ENCODE results near the gene MCC.

The MCC gene

GRCh38 chr5:113268232-113268631 lies 220.0 kb downstream of the MCC start:
- peaks cover 3% of the 10 kb centered on the region for H3K4me1 ChIP-seq (ENCODE audit: insufficient read depth, low read length)
- H3K27me3 ChIP-seq (ENCODE audit: control insufficient read depth in 1 of 2, insufficient read depth in 2 of 2, low read length in 2 of 2): no peaks in the 10 kb centered on the region
- no peak overlapping the region for H3K9ac ChIP-seq (ENCODE audit: low read length)
- H3K4me3 ChIP-seq (ENCODE audit: low read depth in 1 of 2, low read length in 2 of 2): no peak overlapping the region
- no peak overlapping the region for H3K27ac ChIP-seq (ENCODE audit: low read depth, low read length)
- H3K9me3 ChIP-seq (ENCODE audit: low read length): no peaks in the 10 kb centered on the region
- H3K36me3 ChIP-seq (ENCODE audit: insufficient read depth, low read length): no peaks in the 10 kb centered on the region

- no peak overlapping the region for H3K9ac ChIP-seq (ENCODE audit: low read length)
Observed at GRCh38 chr5:113267361-113267900, 220.8 kb downstream of the MCC start.

DNA sequence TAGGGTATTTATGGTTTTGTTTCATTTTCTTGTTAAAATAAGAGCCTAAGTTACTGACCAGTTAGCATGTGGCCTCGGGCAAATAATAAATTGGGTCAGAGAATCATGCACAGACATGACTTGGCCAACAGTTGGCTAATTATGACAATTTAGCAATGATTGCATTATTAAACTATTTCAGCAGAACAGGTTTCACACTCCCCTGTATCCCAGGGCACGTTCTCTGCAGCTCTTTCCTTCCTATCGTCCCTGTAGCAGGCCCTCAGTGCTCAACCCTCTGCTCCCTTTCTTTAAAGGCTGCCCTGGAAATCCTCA lies 221.4 kb downstream of the MCC start:
- Histone ChIP-seq H3K36me3 (ENCODE audit: insufficient read depth, low read length) (no peaks in the 10 kb centered on the region), H3K9ac (ENCODE audit: low read length) (no peak overlapping the region), H3K27ac (ENCODE audit: low read depth, low read length) (no peak overlapping the region), H3K9me3 (ENCODE audit: low read length) (no peaks in the 10 kb centered on the region), H3K4me3 (ENCODE audit: low read depth in 1 of 2, low read length in 2 of 2) (no peak overlapping the region), H3K4me1 (ENCODE audit: insufficient read depth, low read length) (peaks cover 3% of the 10 kb centered on the region), H3K27me3 (ENCODE audit: control insufficient read depth in 1 of 2, insufficient read depth in 2 of 2, low read length in 2 of 2) (no peaks in the 10 kb centered on the region)

More at GRCh38 chr5:113267361-113267900, 220.8 kb downstream of the MCC start:
- Histone ChIP-seq H3K36me3 (ENCODE audit: insufficient read depth, low read length) (no peaks in the 10 kb centered on the region), H3K27ac (ENCODE audit: low read depth, low read length) (no peak overlapping the region), H3K4me1 (ENCODE audit: insufficient read depth, low read length) (peaks cover 3% of the 10 kb centered on the region), H3K4me3 (ENCODE audit: low read depth in 1 of 2, low read length in 2 of 2) (no peak overlapping the region), H3K27me3 (ENCODE audit: control insufficient read depth in 1 of 2, insufficient read depth in 2 of 2, low read length in 2 of 2) (no peaks in the 10 kb centered on the region), H3K9me3 (ENCODE audit: low read length) (no peaks in the 10 kb centered on the region)

- no peak overlapping the region for H3K4me3 ChIP-seq (ENCODE audit: low read depth in 1 of 2, low read length in 2 of 2)
- no peak overlapping the region for H3K9ac ChIP-seq (ENCODE audit: low read length)
- H3K36me3 ChIP-seq (ENCODE audit: insufficient read depth, low read length): no peaks in the 10 kb centered on the region
- no peaks in the 10 kb centered on the region for H3K9me3 ChIP-seq (ENCODE audit: low read length)
- H3K27ac ChIP-seq (ENCODE audit: low read depth, low read length): no peak overlapping the region
- peaks cover 3% of the 10 kb centered on the region for H3K4me1 ChIP-seq (ENCODE audit: insufficient read depth, low read length)
- H3K27me3 ChIP-seq (ENCODE audit: control insufficient read depth in 1 of 2, insufficient read depth in 2 of 2, low read length in 2 of 2): no peaks in the 10 kb centered on the region
Observed at GRCh38 chr5:113266227-113266912, 221.9 kb downstream of the MCC start.

- H3K4me3 ChIP-seq (ENCODE audit: low read depth in 1 of 2, low read length in 2 of 2): no peak overlapping the region
- no peaks in the 10 kb centered on the region for H3K9me3 ChIP-seq (ENCODE audit: low read length)
- no peak overlapping the region for H3K9ac ChIP-seq (ENCODE audit: low read length)
- H3K27me3 ChIP-seq (ENCODE audit: control insufficient read depth in 1 of 2, insufficient read depth in 2 of 2, low read length in 2 of 2): no peaks in the 10 kb centered on the region
- no peak overlapping the region for H3K27ac ChIP-seq (ENCODE audit: low read depth, low read length)
- peaks cover 3% of the 10 kb centered on the region for H3K4me1 ChIP-seq (ENCODE audit: insufficient read depth, low read length)
- no peaks in the 10 kb centered on the region for H3K36me3 ChIP-seq (ENCODE audit: insufficient read depth, low read length)
Observed at GRCh38 chr5:113265190-113265589, 223.1 kb downstream of the MCC start.

GRCh38 chr5:113264046-113264445 lies 224.2 kb downstream of the MCC start:
- no peak overlapping the region for H3K9ac ChIP-seq (ENCODE audit: low read length)
- no peak overlapping the region for H3K27ac ChIP-seq (ENCODE audit: low read depth, low read length)
- H3K9me3 ChIP-seq (ENCODE audit: low read length): no peaks in the 10 kb centered on the region
- H3K27me3 ChIP-seq (ENCODE audit: control insufficient read depth in 1 of 2, insufficient read depth in 2 of 2, low read length in 2 of 2): no peaks in the 10 kb centered on the region
- peaks cover 3% of the 10 kb centered on the region for H3K4me1 ChIP-seq (ENCODE audit: insufficient read depth, low read length)
- H3K4me3 ChIP-seq (ENCODE audit: low read depth in 1 of 2, low read length in 2 of 2): no peak overlapping the region
- no peaks in the 10 kb centered on the region for H3K36me3 ChIP-seq (ENCODE audit: insufficient read depth, low read length)

DNA sequence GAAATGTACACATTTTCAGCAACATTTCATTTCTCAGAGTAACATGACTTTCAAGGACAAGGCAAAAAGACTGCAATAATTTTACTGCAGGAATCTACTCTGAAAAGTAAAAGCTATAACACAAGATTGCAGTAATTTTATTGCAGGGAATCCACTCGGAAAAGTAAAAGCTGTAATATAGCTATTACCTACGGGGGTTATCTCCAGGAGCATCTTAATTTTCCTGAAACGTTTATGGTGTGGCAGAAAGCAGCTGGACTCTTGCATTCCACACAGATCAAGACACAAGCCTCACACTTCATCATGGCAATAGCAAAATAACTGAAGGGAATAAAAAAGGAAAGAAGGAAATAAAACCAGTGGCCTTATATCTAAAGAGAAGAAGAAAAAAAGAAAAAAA lies 224.7 kb downstream of the MCC start:
- no peak overlapping the region for H3K9ac ChIP-seq (ENCODE audit: low read length)
- H3K4me1 ChIP-seq (ENCODE audit: insufficient read depth, low read length): peaks cover 3% of the 10 kb centered on the region
- H3K27me3 ChIP-seq (ENCODE audit: control insufficient read depth in 1 of 2, insufficient read depth in 2 of 2, low read length in 2 of 2): no peaks in the 10 kb centered on the region
- no peak overlapping the region for H3K27ac ChIP-seq (ENCODE audit: low read depth, low read length)
- no peak overlapping the region for H3K4me3 ChIP-seq (ENCODE audit: low read depth in 1 of 2, low read length in 2 of 2)
- H3K36me3 ChIP-seq (ENCODE audit: insufficient read depth, low read length): no peaks in the 10 kb centered on the region
- no peaks in the 10 kb centered on the region for H3K9me3 ChIP-seq (ENCODE audit: low read length)

- no peaks in the 10 kb centered on the region for H3K9me3 ChIP-seq (ENCODE audit: low read length)
- no peak overlapping the region for H3K9ac ChIP-seq (ENCODE audit: low read length)
- H3K4me1 ChIP-seq (ENCODE audit: insufficient read depth, low read length): peaks cover 3% of the 10 kb centered on the region
- no peaks in the 10 kb centered on the region for H3K27me3 ChIP-seq (ENCODE audit: control insufficient read depth in 1 of 2, insufficient read depth in 2 of 2, low read length in 2 of 2)
- no peak overlapping the region for H3K27ac ChIP-seq (ENCODE audit: low read depth, low read length)
- H3K4me3 ChIP-seq (ENCODE audit: low read depth in 1 of 2, low read length in 2 of 2): no peak overlapping the region
- no peaks in the 10 kb centered on the region for H3K36me3 ChIP-seq (ENCODE audit: insufficient read depth, low read length)
Observed at GRCh38 chr5:113262674-113263073, 225.6 kb downstream of the MCC start.

DNA sequence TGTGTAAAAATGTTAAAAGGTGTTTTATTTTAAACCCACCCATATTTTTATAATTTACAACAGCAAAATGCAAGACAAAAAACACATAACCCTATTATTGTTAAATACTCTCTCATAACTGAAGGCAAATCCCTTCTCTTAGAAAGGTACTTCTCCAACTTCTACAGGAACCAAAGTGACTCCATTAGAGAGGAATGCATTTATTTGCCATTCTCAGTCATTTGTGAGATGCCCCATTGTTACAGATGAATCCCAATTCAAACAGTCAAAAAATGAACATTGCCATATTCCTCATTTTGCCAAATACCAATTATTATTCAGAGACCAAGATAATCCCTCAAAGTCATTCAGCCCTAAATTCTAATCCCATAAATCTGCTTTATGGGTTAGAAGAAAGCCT lies 229.2 kb downstream of the MCC start:
- Histone ChIP-seq H3K27me3 (ENCODE audit: control insufficient read depth in 1 of 2, insufficient read depth in 2 of 2, low read length in 2 of 2) (no peaks in the 10 kb centered on the region), H3K36me3 (ENCODE audit: insufficient read depth, low read length) (no peaks in the 10 kb centered on the region), H3K4me3 (ENCODE audit: low read depth in 1 of 2, low read length in 2 of 2) (no peak overlapping the region), H3K9ac (ENCODE audit: low read length) (no peak overlapping the region), H3K9me3 (ENCODE audit: low read length) (no peaks in the 10 kb centered on the region), H3K4me1 (ENCODE audit: insufficient read depth, low read length) (peaks cover 1% of the 10 kb centered on the region), H3K27ac (ENCODE audit: low read depth, low read length) (no peak overlapping the region)

DNA sequence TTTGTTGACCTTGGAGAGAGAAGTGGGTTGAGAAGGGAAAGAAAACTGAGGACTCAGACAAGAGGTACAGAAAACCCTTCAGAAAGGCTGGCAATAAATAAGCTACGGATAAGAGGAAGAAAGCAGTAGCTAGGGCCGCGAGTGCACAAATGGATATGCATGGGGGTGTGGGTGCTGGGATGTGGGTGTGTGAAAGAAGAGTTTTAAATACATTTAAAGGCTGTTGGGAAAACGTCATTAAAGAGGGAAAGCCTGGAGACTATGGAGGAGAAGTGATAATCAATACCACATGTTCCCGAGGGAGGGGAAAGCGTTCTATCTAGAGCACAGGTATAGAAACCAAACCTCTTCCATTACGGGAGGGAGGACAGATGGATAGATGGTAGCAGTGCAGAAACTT lies 230.7 kb downstream of the MCC start:
- no peak overlapping the region for H3K4me3 ChIP-seq (ENCODE audit: low read depth in 1 of 2, low read length in 2 of 2)

DNA sequence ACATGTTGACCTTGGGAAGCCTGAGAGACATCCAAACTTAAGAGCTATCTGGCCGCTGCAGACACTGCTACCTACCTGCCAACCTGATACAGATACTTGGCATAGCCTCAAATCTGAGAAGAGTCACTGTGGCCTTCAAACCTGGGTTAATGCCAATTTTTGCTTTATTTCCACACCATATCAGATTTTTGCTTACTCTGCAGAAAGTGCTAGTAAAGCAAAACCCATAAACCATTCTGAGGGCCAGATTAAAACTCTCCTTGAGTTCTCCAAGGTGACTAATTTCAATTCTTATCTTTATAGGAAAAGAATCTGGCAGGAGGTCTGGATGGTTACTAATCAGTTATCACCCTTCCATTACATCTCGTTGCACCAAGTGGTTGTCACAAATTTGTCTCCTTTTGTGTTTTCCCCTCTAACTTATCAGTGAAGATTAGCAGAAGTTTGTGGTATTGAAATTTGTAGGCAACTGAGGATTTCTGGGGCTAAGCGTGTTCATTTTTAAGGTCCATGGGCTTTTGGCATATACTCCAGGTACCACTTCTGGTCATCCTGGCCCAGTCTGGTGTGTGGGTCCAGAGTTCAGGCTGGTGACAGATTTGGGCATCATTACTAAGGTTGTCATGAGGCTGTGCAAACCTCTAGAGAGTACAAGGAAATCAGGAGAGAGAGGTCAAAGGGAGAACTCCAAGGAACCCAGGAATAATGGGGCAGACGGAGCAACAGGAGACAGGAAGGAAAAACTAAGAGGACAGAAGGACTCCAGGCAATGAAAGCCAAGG lies 231.4 kb downstream of the MCC start:
- no peaks in the 10 kb centered on the region for H3K36me3 ChIP-seq (ENCODE audit: insufficient read depth, low read length)
- H3K4me3 ChIP-seq (ENCODE audit: low read depth in 1 of 2, low read length in 2 of 2): no peak overlapping the region
- H3K9ac ChIP-seq (ENCODE audit: low read length): no peak overlapping the region
- no peaks in the 10 kb centered on the region for H3K4me1 ChIP-seq (ENCODE audit: insufficient read depth, low read length)
- no peaks in the 10 kb centered on the region for H3K27me3 ChIP-seq (ENCODE audit: control insufficient read depth in 1 of 2, insufficient read depth in 2 of 2, low read length in 2 of 2)
- H3K27ac ChIP-seq (ENCODE audit: low read depth, low read length): no peak overlapping the region
- H3K9me3 ChIP-seq (ENCODE audit: low read length): no peaks in the 10 kb centered on the region

More for the DNA sequence above, 230.7 kb downstream of the MCC start:
- H3K27me3 ChIP-seq (ENCODE audit: control insufficient read depth in 1 of 2, insufficient read depth in 2 of 2, low read length in 2 of 2): no peaks in the 10 kb centered on the region
- H3K9ac ChIP-seq (ENCODE audit: low read length): no peak overlapping the region
- H3K27ac ChIP-seq (ENCODE audit: low read depth, low read length): no peak overlapping the region
- no peaks in the 10 kb centered on the region for H3K9me3 ChIP-seq (ENCODE audit: low read length)
- H3K36me3 ChIP-seq (ENCODE audit: insufficient read depth, low read length): no peaks in the 10 kb centered on the region
- H3K4me1 ChIP-seq (ENCODE audit: insufficient read depth, low read length): no peaks in the 10 kb centered on the region

Measured in muscle layer of colon (tissue), 2 donors.